ENCODE measurements around the gene TAF4B.

- TF ChIP-seq CTCF (IDR thresholded peaks at IDR 0.05; ENCODE audit: borderline replicate concordance, extremely low read depth, low read length, poor library complexity, severe bottlenecking) (no peak), EZH2 (IDR thresholded peaks at IDR 0.05; ENCODE audit: borderline replicate concordance, low read depth, low read length, severe bottlenecking) (no peak)
Measured at GRCh38 chr18:26438980-26439379, 212.7 kb downstream of the TAF4B start.
